GM23248 (cell line): ENCODE data around the gene SLC7A11.

Experiments used
- EZH2 ChIP-seq: fragments of 200-600 bp; sonication (generic); IDR thresholded peaks from 2 replicates; pipeline ENCODE4 v1.6.1; 2018; ENCODE audit warnings: antibody characterized with exemption, mild to moderate bottlenecking; ENCODE audit not compliant: insufficient read depth, poor library complexity, severe bottlenecking
- EZH2phosphoT487 ChIP-seq: fragments of 200-600 bp; sonication (generic); IDR thresholded peaks from 2 replicates; pipeline ENCODE4 v1.6.1; 2018; ENCODE audit warnings: antibody characterized with exemption, moderate library complexity, mild to moderate bottlenecking, low read depth; ENCODE audit not compliant: insufficient read depth

- TF ChIP-seq EZH2, result no peak
- no peak for TF ChIP-seq EZH2phosphoT487
Observed at GRCh38 chr4:138222046-138222445, 20.1 kb downstream of the SLC7A11 start.
